SK-N-SH (cell line): ENCODE results near the gene TRIM8. TPM values are rescaled to one million over a fixed set of nuclear protein-coding genes. Genes with fewer than 3 reads are reported as not detected.
A peak's percentile ranks its signal among the peaks of the same experiment; 100 is the strongest.

Experiments
- CTCF ChIA-PET: fragments of 300-600, 350-600 bp; formaldehyde crosslinking; extraction: SDS; loops from one replicate; lab custom pipeline; 2021; lab: Yijun Ruan, JAX
- POLR2A ChIA-PET: fragments of 350-600 bp; sonication (Branson Sonifier 250); formaldehyde crosslinking; extraction: SDS; loops from one replicate; lab custom pipeline; 2020; ENCODE audit warnings: antibody characterized with exemption, inconsistent platforms; lab: Yijun Ruan, JAX
- DNase-seq: peaks from one replicate; pipeline ENCODE4 v3.0.0; 2012
- H2AFZ ChIP-seq: fragments of 200-600 bp; sonication (generic); 2 replicates; pipeline ENCODE4 v1.8.1; 2016; ENCODE audit warnings: antibody characterized with exemption, mild to moderate bottlenecking, low read depth
- H3F3A ChIP-seq: fragments of 200-600 bp; sonication (generic); replicated peaks from 2 replicates; pipeline ENCODE3; 2016; ENCODE audit warnings: antibody characterized with exemption, mild to moderate bottlenecking; ENCODE audit not compliant: insufficient read depth
- H3K27ac ChIP-seq, 2 experiments: fragments of 200-500 bp in 1 of 2; fragments of 200-600 bp in 1 of 2; sonication (Bioruptor generic) in 1 of 2; sonication (generic), shearing (Covaris generic) in 1 of 2; 2 replicates each; pipeline versions ENCODE4 v1.5.1 to v1.6.1; 2014 to 2016; ENCODE audit warnings: low read depth in 2 of 2, inconsistent platforms in 1 of 2, low read length in 1 of 2, mild to moderate bottlenecking in 1 of 2, mixed read lengths in 1 of 2
- H3K27me3 ChIP-seq: fragments of 200-600 bp; sonication (generic), shearing (Covaris generic); 2 replicates; pipeline ENCODE4 v1.6.1; 2016; ENCODE audit warnings: mixed run types; ENCODE audit not compliant: insufficient read depth
- H3K36me3 ChIP-seq, 2 experiments: fragments of 200-500 bp in 1 of 2; fragments of 200-600 bp in 1 of 2; sonication (Bioruptor generic) in 1 of 2; sonication (generic) in 1 of 2; replicated peaks in 1 of 2; 2 replicates each; pipeline versions ENCODE3 to v1.5.1; 2014 to 2016; ENCODE audit warnings: low read length in 1 of 2, mild to moderate bottlenecking in 1 of 2; ENCODE audit not compliant: insufficient read depth in 2 of 2, control insufficient read depth in 1 of 2
- H3K4me1 ChIP-seq, 2 experiments: fragments of 200-500 bp in 1 of 2; fragments of 200-600 bp in 1 of 2; sonication (Bioruptor generic) in 1 of 2; sonication (generic), shearing (Covaris generic) in 1 of 2; 2 replicates each; pipeline versions ENCODE4 v1.5.1 to v1.6.1; 2014 to 2016; ENCODE audit warnings: low read depth in 1 of 2, low read length in 1 of 2, mixed run types in 1 of 2; ENCODE audit not compliant: insufficient read depth in 2 of 2, control insufficient read depth in 1 of 2
- H3K4me2 ChIP-seq: fragments of 200-600 bp; sonication (generic), shearing (Covaris generic); 2 replicates; pipeline ENCODE4 v1.6.1; 2017; ENCODE audit warnings: mixed run types
- H3K4me3 ChIP-seq, 2 experiments: fragments of 200-500 bp in 1 of 2; fragments of 200-600 bp in 1 of 2; sonication (Bioruptor generic) in 1 of 2; sonication (generic), shearing (Covaris generic) in 1 of 2; 2 replicates each; pipeline versions ENCODE4 v1.5.1 to v1.8.1; 2014 to 2016; ENCODE audit warnings: low read depth in 2 of 2, inconsistent platforms in 1 of 2, low read length in 1 of 2, mild to moderate bottlenecking in 1 of 2, mixed read lengths in 1 of 2, moderate library complexity in 1 of 2
- H3K79me2 ChIP-seq: fragments of 200-600 bp; sonication (generic); 2 replicates; pipeline ENCODE4 v1.8.1; 2017; ENCODE audit warnings: mild to moderate bottlenecking; ENCODE audit not compliant: insufficient read depth
- H3K9ac ChIP-seq: fragments of 200-600 bp; sonication (generic); 2 replicates; pipeline ENCODE4 v1.6.1; 2017; ENCODE audit warnings: mixed run types
- H3K9me2 ChIP-seq: fragments of 200-600 bp; sonication (generic); 2 replicates; pipeline ENCODE4 v1.6.1; 2017; ENCODE audit warnings: mixed run types
- H3K9me3 ChIP-seq: fragments of 200-600 bp; sonication (generic); 2 replicates; pipeline ENCODE4 v1.6.1; 2017; ENCODE audit warnings: mixed run types, mild to moderate bottlenecking, moderate library complexity
- H4K20me1 ChIP-seq: fragments of 200-600 bp; sonication (generic); 2 replicates; pipeline ENCODE4 v1.6.1; 2017; ENCODE audit warnings: mild to moderate bottlenecking, mixed run types; ENCODE audit not compliant: insufficient read depth
- EP300 ChIP-seq, 2 experiments: IDR thresholded peaks; 2 replicates each; pipeline versions ENCODE4 v1.4.0 to v1.6.1; 2012; ENCODE audit warnings: borderline replicate concordance in 1 of 2, low read depth in 1 of 2, low read length in 1 of 2
- EZH2phosphoT487 ChIP-seq: fragments of 200-600 bp; sonication (generic); IDR thresholded peaks from 2 replicates; pipeline ENCODE4 v1.6.1; 2017; ENCODE audit warnings: low read depth, mixed run types, mild to moderate bottlenecking, antibody characterized with exemption, moderate library complexity, borderline replicate concordance
- FOSL2 ChIP-seq: IDR thresholded peaks from 2 replicates; pipeline ENCODE4 v1.4.0; 2012; ENCODE audit warnings: low read depth, mild to moderate bottlenecking, moderate library complexity, borderline replicate concordance
- FOXJ3 ChIP-seq: sonication (generic); formaldehyde crosslinking; IDR thresholded peaks from 2 replicates; pipeline ENCODE4 v1.5.1; 2020; ENCODE audit warnings: mild to moderate bottlenecking, missing genetic modification reagents
- GATA2 ChIP-seq: sonication (generic); formaldehyde crosslinking; IDR thresholded peaks from 2 replicates; pipeline ENCODE4 v1.5.0; 2020; ENCODE audit warnings: mild to moderate bottlenecking, missing genetic modification reagents
- MAX ChIP-seq: IDR thresholded peaks from 2 replicates; pipeline ENCODE4 v1.4.0; 2012; ENCODE audit warnings: low read depth
- POLR2AphosphoS5 ChIP-seq: IDR thresholded peaks from 2 replicates; pipeline ENCODE4 v1.6.1; 2012; ENCODE audit warnings: low read depth, low read length
- RAD21 ChIP-seq: IDR thresholded peaks from 2 replicates; pipeline ENCODE4 v1.6.1; 2012; ENCODE audit warnings: mild to moderate bottlenecking, low read length
- RFX5 ChIP-seq: IDR thresholded peaks from 2 replicates; pipeline ENCODE4 v1.6.1; 2012; ENCODE audit warnings: mild to moderate bottlenecking, improper control_type of control experiment, low read length
- USF2 ChIP-seq: fragments of 150-350 bp; IDR thresholded peaks from 2 replicates; pipeline ENCODE4 v1.6.1; 2017; ENCODE audit warnings: antibody characterized with exemption, low read length, low read depth, borderline replicate concordance
- ZBTB33 ChIP-seq: IDR thresholded peaks from 2 replicates; pipeline ENCODE4 v1.4.0; 2012; ENCODE audit warnings: low read depth, borderline replicate concordance
- WGBS: methylation state at CpG from one replicate; pipeline ENCODE4 v1.1.6; 2017; ENCODE audit warnings: low lambda C conversion rate; 5-methylcytosine and 5-hydroxymethylcytosine counted together
- polyA plus RNA-seq, 3 experiments: library from polyadenylated mRNA; depleted of rRNA; stranded (reverse); fragments of >200 nt; gene quantifications; 2 replicates each; pipeline ENCODE4 v1.2.3, GENCODE V29; 2012
- TF ChIP-seq, protein P1 (sequence below): IDR thresholded peaks from 2 replicates; pipeline ENCODE4 v1.6.1; 2012; ENCODE audit warnings: mild to moderate bottlenecking, low read depth, low read length, moderate library complexity

TRIM8 gene
- polyA plus RNA-seq, 1 of the 3 experiments (the other 2 are of a cell fraction) = 108 TPM

DNA sequence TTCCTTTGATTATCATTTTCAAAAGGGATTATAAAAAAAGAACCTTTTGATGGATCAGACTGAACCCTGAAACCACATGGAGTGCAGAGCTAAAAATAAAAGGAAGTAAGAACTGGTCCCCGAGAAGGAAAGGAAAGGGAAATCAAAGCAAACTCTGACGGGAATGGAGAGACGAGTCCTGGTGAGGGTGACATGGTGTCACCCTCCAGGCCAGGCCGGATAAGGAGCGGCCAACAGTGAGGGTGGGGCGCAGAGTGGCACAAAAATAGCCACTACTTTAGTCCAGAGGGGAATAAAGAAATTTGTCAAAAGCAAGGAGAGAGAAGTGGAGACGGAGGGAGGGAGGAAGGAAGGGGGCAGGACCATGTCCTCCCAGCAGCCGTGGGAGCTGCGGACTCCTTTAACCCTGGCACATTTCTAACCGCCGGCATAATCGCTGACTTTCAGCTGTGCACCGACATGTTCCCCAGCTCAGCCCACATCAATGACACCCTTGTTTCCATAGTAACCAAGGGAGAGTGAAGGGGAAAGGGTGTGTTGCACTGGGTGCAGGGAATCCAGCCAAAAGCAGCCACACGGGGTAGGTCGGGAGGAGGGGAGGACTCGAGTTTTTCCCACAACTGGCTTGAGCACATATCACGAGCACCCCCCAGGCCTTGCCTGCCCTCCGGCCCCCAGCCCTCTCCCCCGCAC, 29.7 kb downstream of the TRIM8 start:
- Histone ChIP-seq H3K4me2 (peak overlapping the region; percentile 62), H3K27me3 (no peaks in the 10 kb centered on the region), H3F3A (peaks cover 6% of the 10 kb centered on the region), H3K27ac (peak overlapping the region; percentile 67 to 85; a peak in 2 of 4 replicates), H4K20me1 (no peaks in the 10 kb centered on the region), H2AFZ (no peak overlapping the region; the same call in 1 of the 2 replicates), H3K36me3 (no peaks in the 10 kb centered on the region), H3K4me3 (peak overlapping the region in 1 of 2 experiments; percentile 17; a peak in 1 of 4 replicates), H3K4me1 (peaks cover 37 to 78% of the 10 kb centered on the region in 2 experiments), H3K79me2 (no peaks in the 10 kb centered on the region), H3K9me3 (no peaks in the 10 kb centered on the region), H3K9ac (no peak overlapping the region), H3K9me2 (no peaks in the 10 kb centered on the region)
- WGBS = 71% methylated on average over 18 of the region's 19 CpGs
- POLR2A ChIA-PET = interaction anchor here (0.6 to 1.5 kb wide), 4 partner anchors 24 to 209 kb away, joined by 3 to 5 read pairs (median 4); no protein-coding TSS in a partner anchor
- DNase-seq = peak; percentile 76
- CTCF ChIA-PET = interaction anchor here (1.4 to 12.9 kb wide), 6 partner anchors 10 to 78 kb away, joined by 3 to 123 read pairs (median 9); partner anchors contain the start of genes ARL3, SFXN2 and TRIM8
- TF ChIP-seq GATA2 (CRISPR knock-in tag) = no peak
- TF ChIP-seq RFX5 = peak; percentile 94

GRCh38 chr10:102674566-102674965, 30.3 kb downstream of the TRIM8 start:
- no peaks in the 10 kb centered on the region for H4K20me1 ChIP-seq
- no peaks in the 10 kb centered on the region for H3K27me3 ChIP-seq
- H3K79me2 ChIP-seq = no peaks in the 10 kb centered on the region
- H3K4me1 ChIP-seq = peaks cover 36 to 74% of the 10 kb centered on the region in 2 experiments
- TF ChIP-seq RAD21 (no peak; the same call in 1 of the 2 replicates), EZH2phosphoT487 (no peak), FOXJ3 (CRISPR knock-in tag) (no peak), USF2 (no peak), POLR2AphosphoS5 (no peak), FOSL2 (no peak), EP300 (IDR thresholded peaks at IDR 0.05; ENCODE audit: borderline replicate concordance in 1 of 2, low read depth in 1 of 2, low read length in 1 of 2) (no peak), MAX (no peak), ZBTB33 (no peak)
- TF ChIP-seq, protein P1, sequence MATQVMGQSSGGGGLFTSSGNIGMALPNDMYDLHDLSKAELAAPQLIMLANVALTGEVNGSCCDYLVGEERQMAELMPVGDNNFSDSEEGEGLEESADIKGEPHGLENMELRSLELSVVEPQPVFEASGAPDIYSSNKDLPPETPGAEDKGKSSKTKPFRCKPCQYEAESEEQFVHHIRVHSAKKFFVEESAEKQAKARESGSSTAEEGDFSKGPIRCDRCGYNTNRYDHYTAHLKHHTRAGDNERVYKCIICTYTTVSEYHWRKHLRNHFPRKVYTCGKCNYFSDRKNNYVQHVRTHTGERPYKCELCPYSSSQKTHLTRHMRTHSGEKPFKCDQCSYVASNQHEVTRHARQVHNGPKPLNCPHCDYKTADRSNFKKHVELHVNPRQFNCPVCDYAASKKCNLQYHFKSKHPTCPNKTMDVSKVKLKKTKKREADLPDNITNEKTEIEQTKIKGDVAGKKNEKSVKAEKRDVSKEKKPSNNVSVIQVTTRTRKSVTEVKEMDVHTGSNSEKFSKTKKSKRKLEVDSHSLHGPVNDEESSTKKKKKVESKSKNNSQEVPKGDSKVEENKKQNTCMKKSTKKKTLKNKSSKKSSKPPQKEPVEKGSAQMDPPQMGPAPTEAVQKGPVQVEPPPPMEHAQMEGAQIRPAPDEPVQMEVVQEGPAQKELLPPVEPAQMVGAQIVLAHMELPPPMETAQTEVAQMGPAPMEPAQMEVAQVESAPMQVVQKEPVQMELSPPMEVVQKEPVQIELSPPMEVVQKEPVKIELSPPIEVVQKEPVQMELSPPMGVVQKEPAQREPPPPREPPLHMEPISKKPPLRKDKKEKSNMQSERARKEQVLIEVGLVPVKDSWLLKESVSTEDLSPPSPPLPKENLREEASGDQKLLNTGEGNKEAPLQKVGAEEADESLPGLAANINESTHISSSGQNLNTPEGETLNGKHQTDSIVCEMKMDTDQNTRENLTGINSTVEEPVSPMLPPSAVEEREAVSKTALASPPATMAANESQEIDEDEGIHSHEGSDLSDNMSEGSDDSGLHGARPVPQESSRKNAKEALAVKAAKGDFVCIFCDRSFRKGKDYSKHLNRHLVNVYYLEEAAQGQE = no peak
- H3F3A ChIP-seq = peaks cover 6% of the 10 kb centered on the region
- peak overlapping the region; percentile 62 for H3K4me2 ChIP-seq
- no peaks in the 10 kb centered on the region for H3K9me3 ChIP-seq
- peak; percentile 52 for DNase-seq
- no peak overlapping the region for H3K4me3 ChIP-seq
- 67% methylated on average over 2 of the region's 2 CpGs for WGBS
- peak overlapping the region; percentile 67 to 85; a peak in 2 of 4 replicates for H3K27ac ChIP-seq
- no peak overlapping the region; the same call in 1 of the 2 replicates for H2AFZ ChIP-seq
- H3K9me2 ChIP-seq = no peaks in the 10 kb centered on the region
- ChIA-PET CTCF (interaction anchor here (1.4 to 12.9 kb wide), 7 partner anchors 11 to 79 kb away, joined by 3 to 123 read pairs (median 7); partner anchors contain the start of genes ARL3, SFXN2 and TRIM8), POLR2A (interaction anchor here (0.6 to 1.5 kb wide), 6 partner anchors 15 to 209 kb away, joined by 3 to 5 read pairs (median 3); no protein-coding TSS in a partner anchor)
- no peaks in the 10 kb centered on the region for H3K36me3 ChIP-seq
- no peak overlapping the region for H3K9ac ChIP-seq
